GM19372 (cell line): ENCODE data around the gene P3H4.
A peak's percentile ranks its signal among the peaks of the same experiment; 100 is the strongest.
"Not testable (repeated sequence)": the region's sequence is repeated elsewhere in the genome, so short reads cannot be mapped to it uniquely, and the experiment has no call there.

Source experiments
- ATAC-seq: cut with Tn5 transposase; IDR thresholded peaks from one replicate; pipeline ENCODE4 v1.9.1; 2021; ENCODE audit warnings: mild to moderate bottlenecking, low read depth, moderate library complexity; ENCODE audit not compliant: unreplicated experiment

P3H4 gene, protein sequence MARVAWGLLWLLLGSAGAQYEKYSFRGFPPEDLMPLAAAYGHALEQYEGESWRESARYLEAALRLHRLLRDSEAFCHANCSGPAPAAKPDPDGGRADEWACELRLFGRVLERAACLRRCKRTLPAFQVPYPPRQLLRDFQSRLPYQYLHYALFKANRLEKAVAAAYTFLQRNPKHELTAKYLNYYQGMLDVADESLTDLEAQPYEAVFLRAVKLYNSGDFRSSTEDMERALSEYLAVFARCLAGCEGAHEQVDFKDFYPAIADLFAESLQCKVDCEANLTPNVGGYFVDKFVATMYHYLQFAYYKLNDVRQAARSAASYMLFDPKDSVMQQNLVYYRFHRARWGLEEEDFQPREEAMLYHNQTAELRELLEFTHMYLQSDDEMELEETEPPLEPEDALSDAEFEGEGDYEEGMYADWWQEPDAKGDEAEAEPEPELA

DNA sequence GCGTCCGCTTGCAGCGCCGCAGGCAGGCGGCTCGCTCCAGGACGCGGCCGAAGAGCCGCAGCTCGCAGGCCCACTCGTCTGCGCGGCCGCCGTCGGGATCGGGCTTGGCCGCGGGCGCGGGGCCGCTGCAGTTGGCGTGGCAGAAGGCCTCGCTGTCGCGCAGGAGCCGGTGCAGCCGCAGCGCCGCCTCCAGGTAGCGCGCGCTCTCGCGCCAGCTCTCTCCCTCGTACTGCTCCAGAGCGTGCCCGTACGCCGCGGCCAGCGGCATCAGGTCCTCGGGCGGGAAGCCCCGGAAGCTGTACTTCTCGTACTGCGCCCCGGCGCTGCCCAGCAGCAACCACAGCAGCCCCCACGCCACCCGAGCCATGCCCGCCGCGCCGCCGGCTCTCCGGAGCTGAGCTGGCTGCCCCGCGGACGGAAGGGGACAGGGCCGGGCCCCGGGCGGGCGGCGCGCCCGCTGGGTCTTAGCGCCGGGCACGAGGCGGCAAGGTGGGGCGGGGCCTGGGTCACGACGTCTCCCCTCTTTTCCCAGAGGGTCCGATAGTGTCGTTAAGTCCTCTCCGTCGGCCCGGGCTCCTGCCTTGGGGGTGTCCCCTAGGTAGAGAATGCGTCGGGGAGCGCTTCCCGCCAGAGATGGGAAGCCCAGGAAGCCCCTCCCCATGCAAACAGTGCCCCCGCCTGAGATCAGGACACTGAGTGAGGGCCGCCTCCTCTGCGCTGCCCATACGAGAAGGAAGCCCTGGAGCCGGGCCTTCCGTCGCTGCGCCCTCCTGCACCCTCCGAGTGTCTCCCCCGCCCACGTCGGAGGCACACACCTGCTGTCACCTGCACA, at the start of gene P3H4:
Gene P3H4, minus strand, starts transcription at position 401 of the 832 bp plus-strand sequence. Its CDS starts 34 bp downstream, at position 367.
- ATAC-seq: peak; percentile 79

DNA sequence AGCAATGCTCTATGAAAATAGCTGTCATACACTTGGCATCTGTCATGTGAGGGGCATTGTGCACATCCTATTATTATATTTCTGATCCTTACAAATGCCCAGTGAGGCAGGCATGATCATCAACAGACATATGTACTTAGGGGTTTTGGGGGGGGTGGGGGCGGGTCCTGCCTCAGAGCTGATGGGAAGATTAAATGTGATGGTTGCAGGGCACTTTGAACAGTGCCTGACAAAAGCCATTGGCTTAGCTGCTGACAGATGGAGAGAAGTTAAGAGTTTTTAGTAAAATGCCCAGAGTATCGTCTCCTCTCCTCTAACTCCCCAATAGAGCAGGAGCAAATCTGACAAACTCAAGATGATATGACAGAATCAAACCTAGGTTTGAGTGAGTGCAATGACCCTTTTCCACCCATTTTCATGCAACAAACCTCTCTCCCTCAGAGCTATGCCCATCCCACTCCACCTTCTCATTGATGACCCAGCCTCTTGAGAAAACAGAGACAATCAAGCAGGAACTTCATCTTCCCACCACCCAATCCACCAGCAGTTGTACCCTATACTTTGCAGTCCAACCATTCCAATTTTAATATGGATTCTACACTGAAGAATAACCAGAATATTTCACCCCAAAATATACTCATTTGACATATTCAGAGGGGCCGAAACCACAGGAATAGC, 48.6 kb upstream of the P3H4 start:
- ATAC-seq: no peak

DNA sequence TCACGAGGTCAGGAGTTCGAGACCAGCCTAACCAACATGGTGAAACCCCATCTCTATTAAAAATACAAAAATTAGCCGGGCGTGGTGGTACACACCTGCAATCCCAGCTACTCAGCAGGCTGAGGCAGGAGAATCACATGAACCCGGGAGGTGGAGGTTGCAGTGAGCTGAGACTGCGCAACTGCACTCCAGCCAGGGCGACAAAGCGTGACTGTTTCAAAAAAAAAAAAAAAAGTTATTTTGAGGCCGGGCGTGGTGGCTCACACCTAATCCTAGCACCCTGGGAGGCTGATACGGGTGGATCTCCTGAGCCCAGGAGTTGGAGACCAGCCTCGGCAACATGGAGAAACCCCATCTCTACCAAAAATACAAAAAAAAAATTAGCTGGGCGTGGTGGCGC, 39.6 kb upstream of the P3H4 start:
- not testable (repeated sequence) for ATAC-seq

DNA sequence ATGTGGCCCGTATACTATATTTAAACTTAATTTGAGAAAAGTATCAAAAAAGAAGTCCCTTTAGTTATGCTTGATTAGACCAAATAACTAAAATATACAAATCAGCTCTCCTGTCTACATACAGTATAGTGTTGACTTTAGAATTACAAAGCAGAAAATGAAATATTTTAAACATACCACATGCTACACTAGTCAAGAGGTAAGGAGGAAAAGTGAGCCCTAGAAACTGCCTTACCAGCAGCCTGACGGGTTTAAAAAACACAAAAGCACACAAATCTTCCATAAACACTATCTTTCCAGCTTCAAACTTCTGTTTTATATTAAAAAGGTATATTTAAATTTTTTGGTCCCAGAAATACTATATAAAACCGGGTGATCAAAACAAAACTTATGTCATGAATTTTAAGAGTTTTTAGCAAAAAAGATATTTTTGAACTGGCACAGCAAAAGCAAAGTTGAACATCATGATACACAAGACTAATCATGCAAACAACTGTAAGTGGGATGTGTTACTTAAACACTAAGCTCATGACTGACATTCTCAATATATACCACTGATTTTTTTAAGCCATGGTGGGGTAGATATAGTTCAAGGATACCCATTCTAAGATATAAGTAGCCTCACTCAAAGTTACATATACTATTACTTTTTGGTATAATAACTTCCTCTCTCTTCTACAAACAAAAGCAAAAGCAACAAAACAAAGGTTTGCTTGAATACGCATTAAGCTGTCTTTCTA, 37.7 kb upstream of the P3H4 start:
- no peak for ATAC-seq

DNA sequence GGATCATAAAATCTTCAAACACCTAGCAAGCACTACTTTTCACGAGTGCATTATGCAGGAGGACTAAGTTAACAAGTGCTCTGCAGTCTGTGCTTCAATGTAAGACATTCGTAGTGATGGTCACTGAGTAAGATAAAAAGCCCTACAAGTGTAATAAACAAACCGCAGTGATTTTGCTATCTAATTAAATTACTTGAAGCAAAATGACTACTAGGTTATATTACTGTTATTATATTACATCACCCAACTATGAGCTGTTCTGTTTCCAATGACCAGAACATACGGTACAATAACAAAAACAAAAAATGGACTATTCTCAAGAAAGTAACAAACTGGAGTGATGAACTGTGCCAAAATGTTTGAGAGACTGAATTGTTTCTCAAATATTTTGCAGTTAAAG, 37.0 kb upstream of the P3H4 start:
- no peak for ATAC-seq

DNA sequence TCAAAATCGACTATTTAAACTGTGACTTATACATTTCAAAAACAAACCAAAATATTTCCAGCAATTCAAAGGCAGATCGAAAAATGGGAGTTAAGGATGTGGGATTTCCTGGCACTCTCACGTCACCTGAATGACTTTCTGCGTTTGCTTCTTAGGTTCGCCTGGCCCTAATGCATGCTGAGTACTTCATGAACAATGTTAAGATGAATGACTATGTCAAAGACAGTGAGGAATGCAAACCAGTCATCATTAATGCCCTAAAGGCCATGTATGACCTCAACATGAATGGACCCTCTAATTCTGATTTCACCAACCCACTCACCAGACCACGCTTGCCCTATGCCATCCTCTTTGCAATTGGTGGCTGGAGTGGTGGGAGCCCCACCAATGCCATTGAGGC, 33.2 kb upstream of the P3H4 start:
- no peak for ATAC-seq

DNA sequence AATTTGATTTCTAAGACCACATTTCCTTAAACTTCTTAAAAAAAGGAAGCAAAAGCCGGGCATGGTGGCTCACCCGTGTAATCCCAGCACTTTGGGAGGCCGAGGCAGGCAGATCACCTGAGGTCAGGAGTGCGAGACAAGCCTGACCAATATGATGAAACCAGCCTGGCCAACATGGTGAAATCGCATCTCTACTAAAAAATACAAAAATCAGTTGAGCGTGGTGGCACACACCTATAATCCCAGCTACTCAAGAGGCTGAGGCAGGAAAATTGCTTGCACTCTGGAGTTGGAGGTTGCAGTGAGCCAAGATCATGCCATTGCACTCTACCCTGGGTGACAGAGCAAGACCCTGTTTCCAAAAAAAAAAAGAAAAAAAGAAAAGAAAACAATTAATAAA, 29.0 kb upstream of the P3H4 start:
- ATAC-seq: not testable (repeated sequence)

DNA sequence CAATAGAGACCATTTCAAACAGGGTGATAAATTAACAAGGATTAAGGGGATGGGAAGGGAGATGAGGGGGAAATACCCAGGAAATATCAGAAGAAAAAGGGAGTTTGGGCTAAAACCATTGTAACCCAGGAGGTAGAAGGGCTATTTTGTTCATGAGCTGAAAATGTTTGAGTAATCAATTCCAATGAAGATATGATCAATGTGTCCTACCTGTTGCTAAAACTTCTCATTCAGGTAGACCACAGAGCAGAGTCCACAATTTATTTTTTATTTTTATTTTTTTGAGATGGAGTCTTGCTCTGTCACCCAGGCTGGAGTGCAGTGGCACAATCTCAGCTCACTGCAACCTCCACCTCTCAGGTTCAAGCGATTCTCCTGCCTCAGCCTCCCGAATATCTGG, 27.7 kb upstream of the P3H4 start:
- ATAC-seq: not testable (repeated sequence)

DNA sequence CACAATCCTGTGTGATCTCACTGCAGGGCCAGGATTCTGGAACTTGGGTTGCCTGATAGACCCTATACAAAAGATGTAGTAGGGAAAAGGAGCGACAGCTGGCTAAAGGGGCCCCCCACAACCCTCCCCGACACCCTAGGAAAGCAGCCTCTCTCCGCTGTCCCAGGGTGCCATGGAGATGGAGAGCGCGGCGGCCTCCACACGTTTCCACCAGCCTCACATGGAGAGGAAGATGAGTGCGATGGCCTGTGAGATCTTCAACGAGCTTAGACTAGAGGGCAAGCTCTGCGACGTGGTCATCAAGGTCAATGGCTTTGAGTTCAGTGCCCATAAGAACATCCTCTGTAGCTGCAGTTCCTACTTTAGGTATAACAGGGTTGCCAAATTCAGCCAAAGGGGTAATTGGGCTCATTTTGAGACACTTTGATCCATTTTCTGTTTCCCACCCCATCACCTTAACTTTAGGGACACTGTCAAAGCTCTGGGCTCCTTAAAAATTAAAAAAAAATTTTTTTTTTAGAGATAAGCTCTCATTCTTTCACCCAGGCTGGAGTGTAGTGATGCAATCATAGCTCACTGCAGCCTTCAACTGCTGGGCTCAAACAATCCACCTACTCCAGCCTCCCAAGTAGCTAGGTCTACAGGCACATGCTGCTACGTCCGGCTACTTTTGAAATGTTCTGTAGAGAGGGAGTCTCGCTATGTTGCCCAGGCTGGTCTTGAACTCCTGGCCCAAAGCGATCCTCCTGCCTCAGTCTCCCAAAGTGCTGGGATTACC, 26.2 kb upstream of the P3H4 start, which contains the start of gene KLHL10:
Gene KLHL10, plus strand, starts transcription at position 65 of the 778 bp plus-strand sequence. Its CDS starts 108 bp downstream, at position 173.
- no peak for ATAC-seq

DNA sequence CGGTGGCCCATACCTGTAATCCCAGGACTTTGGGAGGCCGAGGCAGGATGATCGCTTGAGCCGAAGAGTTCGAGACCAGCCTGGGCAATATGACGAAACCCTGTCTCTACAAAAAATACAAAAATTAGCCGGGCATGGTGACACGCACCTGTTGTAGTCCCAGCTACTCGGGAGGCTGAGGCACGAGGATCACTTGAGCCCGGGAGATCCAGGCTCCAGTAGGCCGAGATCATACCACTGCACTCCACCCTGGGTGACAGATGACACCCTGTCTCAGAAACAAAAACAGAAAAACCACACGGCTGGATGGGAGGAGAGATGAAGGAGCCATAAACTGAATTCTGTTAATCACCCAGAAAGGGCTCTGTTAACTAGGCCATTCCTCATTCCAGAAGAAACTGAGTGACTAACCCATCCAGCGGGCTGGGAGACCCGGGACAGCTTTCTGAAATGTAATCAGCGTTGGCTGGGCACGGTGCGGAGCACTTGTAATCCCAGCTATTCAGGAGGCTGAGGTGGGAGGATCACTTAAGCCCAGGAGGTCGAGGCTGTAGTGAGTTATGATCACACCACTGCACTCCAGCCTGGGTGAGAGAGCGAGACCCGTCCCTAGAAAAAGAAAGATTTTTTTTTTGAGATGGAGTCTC, 24.9 kb upstream of the P3H4 start:
- no peak for ATAC-seq

DNA sequence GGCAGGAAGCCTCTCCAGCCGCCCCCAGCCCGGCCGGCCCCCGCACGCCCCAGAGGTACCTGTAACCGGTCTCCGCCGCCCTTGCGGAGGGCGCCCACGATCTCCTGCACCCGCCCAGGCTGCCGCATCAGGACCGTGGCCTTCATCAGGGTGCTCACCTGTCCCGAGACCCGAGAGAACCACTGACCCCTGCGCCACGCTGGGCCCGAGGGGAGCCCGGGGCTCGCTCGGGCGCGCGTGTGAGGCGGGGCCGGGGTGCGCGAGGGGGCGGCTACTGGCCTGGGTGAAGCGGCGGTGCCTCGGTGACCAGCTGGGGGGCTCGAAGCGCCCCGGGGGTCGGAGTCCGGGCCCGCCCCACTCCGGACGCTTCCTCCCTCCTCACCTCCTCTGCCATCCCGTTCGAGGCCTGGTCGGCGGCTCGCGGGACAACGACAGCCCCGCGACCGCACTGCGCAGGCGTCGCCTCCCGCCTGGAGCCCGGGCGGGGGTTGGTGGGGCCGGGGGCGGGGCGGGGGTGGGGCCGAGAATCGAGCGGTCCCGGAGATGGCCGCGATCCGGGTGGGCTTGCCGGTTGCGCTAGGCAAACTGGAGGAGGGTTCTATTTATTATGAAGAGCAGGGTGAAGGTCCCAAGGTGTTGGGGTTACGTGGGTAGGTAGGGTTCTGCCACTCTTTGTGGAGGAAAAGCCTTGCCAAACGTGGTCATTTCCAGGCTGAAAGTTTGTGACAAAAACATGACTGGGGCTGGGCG, 24.2 kb upstream of the P3H4 start, which contains the start of gene NT5C3B:
Gene NT5C3B, minus strand, starts transcription at position 433 of the 750 bp plus-strand sequence. Its CDS starts 39 bp downstream, at position 394.
- ATAC-seq: no peak

DNA sequence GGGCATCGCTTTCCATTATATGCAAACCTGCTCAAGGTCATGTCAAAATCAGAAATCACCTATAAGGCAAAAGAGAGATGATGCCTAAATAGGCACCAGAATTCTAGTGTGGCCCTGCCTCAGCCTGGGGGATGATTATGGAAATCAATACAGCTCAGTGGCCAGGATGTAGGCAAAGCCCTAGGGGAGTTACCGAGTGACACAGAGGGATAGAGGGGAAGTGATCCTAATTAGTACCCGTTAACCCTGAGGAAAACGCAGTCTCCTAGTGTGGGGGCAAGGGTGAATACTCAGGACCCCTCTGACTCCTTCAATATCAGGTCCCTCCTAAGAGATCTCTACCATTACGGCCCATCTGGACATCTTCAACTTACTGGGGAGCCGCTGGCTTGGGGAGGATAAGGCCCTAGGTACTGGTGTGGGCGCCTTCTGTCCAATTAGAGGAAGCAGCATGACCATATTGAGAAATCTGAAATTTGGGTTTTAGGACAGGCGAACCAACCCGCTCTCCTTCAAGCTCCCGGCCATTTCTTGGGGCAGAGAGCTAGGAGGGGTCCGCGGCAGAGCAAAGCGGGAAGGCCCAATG, 23.6 kb upstream of the P3H4 start:
- no peak for ATAC-seq

DNA sequence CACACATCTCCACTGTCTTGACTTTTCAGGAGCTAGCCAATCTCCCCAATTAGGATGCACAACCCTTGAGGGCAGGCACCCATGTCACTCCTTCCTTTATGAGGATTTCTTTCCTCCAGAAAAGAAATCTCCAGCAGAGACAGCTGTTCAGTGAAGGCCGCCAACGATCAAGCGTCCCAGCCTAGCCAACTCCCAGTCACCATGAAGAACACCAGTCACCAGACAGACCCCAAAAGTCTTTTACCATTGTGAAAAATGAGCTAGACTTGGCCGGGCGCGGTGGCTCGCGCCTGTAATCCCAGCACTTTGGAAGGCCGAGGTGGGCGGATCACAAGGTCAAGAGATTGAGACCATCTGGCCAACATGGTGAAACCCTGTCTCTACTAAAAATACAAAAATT, 18.2 kb upstream of the P3H4 start:
- not testable (repeated sequence) for ATAC-seq

DNA sequence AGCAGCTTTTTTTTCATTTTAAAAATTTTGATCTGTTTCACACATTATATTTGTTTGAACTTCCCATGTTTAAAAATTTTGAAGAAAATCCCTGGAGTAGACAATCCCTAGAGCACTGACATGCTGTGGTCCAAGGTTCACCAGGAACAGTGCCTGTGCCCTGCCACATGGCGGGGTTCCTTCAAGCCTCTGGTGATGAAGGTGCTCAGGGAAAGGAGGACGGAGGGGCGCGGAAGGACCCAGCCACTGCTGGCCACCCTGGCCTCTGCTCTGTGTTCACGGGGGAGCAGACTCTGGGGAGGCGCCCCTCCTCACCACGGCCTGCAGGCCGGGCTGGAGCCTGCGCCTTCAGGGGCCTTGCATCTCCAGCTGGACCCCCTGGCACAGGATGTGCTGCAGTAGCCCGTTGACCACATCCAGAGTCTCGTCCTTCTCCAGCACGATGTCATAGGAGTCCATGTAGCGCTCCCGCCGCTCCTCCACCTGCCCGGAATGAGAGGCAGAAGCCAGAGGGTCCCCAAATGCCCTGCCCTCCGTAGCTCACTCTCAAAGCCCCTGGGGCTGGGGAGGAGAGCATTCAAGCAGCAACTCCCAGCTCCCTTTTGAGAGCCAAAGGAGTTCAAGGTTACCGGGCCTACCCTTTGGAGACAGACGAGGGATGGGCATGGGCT, 13.6 kb upstream of the P3H4 start:
- no peak for ATAC-seq

DNA sequence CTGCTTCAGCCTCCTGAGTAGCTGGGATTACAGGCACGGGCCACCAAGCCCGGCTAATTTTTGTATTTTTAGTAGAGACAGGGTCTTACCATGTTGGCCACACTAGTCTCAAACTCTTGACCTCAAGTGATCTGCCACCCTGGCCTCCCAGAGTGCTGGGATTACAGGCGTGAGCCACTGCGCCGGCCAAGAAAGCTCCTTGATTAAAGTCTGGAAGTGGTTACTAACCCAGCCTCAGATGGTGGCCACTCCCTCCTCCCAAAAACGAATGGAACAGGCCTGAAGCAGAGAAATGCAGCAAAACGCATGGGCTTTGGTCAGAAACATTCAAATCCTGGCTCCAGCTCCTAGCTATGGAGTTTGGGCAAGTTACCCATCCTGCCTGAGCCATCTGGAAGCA, 12.3 kb upstream of the P3H4 start:
- no peak for ATAC-seq

DNA sequence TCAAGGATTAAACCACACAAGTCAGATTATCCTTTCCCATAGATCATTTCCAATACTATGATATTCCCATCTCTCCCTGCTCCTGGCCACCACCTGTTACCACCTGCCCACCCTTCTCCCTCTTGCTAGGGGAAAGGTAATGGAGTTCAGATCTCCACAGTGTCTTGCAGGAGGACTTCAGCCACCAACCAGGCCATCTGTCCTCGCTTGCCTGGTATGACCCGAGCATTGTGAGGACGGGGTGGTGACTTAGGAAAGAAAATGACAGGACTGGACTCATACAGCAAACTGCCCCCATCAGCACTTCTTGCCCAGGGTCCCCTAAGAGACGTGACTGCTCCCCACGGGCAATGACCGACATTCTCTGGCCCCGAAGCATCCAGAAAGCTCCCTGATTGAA, 11.8 kb upstream of the P3H4 start:
- ATAC-seq: no peak

DNA sequence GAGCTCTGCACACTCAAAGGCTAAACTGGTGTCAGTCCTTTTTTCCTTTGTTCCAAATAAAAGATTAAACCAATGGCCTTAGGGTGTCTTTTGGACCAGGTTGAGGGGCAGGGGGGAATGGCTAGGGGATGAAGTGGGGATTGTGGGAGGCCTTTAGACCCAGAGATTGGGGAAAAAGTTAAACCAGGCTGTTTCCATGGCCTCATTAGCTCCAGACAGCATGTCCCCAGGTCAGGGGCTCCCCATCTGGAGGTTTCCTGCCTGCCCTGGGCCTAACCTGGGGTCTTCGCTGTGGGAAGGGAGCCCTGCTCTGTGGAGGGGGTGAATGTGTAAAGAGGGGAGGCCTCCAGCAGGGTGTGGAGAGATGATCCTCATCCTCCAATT, 11.4 kb upstream of the P3H4 start:
- no peak for ATAC-seq
